GM23338 (cell line): ENCODE data around the gene OPN1MW. TPM values are rescaled to one million over a fixed set of nuclear protein-coding genes. Genes with fewer than 3 reads are reported as not detected.

Source experiments
- ATAC-seq: fragments of 200-7000 bp; cut with Tn5 transposase; 3 replicates; pipeline ENCODE4 v1.9.1; 2020
- DNase-seq: peaks from one replicate; pipeline ENCODE4 v3.0.0-alpha.2; 2015; ENCODE audit warnings: low spot score
- H2AFZ ChIP-seq: fragments of 200-600 bp; sonication (generic); 2 replicates; pipeline ENCODE4 v1.8.0; 2016; ENCODE audit warnings: antibody characterized with exemption, mild to moderate bottlenecking, moderate library complexity
- H3F3A ChIP-seq: fragments of 200-600 bp; sonication (generic); replicated peaks from 2 replicates; pipeline ENCODE4 v1.8.0; 2017; ENCODE audit warnings: antibody characterized with exemption, mixed run types, low read depth
- H3K27ac ChIP-seq: fragments of 200-600 bp; sonication (generic); 2 replicates; pipeline ENCODE4 v1.6.1; 2016; ENCODE audit warnings: low read depth
- H3K27me3 ChIP-seq: fragments of 200-600 bp; sonication (generic); 2 replicates; pipeline ENCODE4 v1.8.0; 2016; ENCODE audit warnings: mild to moderate bottlenecking, mixed run types, moderate library complexity; ENCODE audit not compliant: insufficient read depth
- H3K36me3 ChIP-seq: fragments of 200-600 bp; sonication (generic); 2 replicates; pipeline ENCODE4 v1.8.0; 2016; ENCODE audit warnings: mild to moderate bottlenecking; ENCODE audit not compliant: insufficient read depth
- H3K4me1 ChIP-seq: fragments of 200-600 bp; sonication (generic); 2 replicates; pipeline ENCODE4 v1.8.0; 2016; ENCODE audit warnings: mild to moderate bottlenecking, moderate library complexity; ENCODE audit not compliant: insufficient read depth
- H3K4me2 ChIP-seq: fragments of 200-600 bp; sonication (generic); 2 replicates; pipeline ENCODE4 v1.7.1; 2017; ENCODE audit warnings: mixed run types
- H3K4me3 ChIP-seq: fragments of 200-600 bp; sonication (generic); 2 replicates; pipeline ENCODE4 v1.6.1; 2016; ENCODE audit warnings: mixed run types
- H3K79me2 ChIP-seq: fragments of 200-600 bp; sonication (generic); replicated peaks from 2 replicates; pipeline ENCODE4 v1.8.0; 2017; ENCODE audit warnings: mild to moderate bottlenecking; ENCODE audit not compliant: insufficient read depth
- H3K9me2 ChIP-seq: fragments of 200-600 bp; sonication (generic); 2 replicates; pipeline ENCODE4 v1.8.0; 2017; ENCODE audit not compliant: insufficient read depth
- H4K20me1 ChIP-seq: fragments of 200-600 bp; sonication (generic); replicated peaks from 2 replicates; pipeline ENCODE4 v1.8.0; 2017; ENCODE audit warnings: mild to moderate bottlenecking; ENCODE audit not compliant: insufficient read depth
- H3K27ac Mint-ChIP-seq: 2 replicates; pipeline ENCODE4 v1.8.0; 2020; ENCODE audit warnings: inconsistent platforms, mild to moderate bottlenecking, moderate library complexity, mixed read lengths
- H3K27me3 Mint-ChIP-seq: 3 replicates; pipeline ENCODE4 v1.8.0; 2022; ENCODE audit warnings: low read depth, mild to moderate bottlenecking, moderate library complexity, mixed read lengths, inconsistent platforms; ENCODE audit not compliant: insufficient read depth, poor library complexity
- H3K36me3 Mint-ChIP-seq: 3 replicates; pipeline ENCODE4 v1.8.0; 2021; ENCODE audit warnings: low read depth, mild to moderate bottlenecking, inconsistent platforms, moderate library complexity, mixed read lengths
- H3K4me1 Mint-ChIP-seq: 3 replicates; pipeline ENCODE4 v1.8.0; 2020; ENCODE audit warnings: mild to moderate bottlenecking, inconsistent platforms, mixed read lengths
- H3K4me3 Mint-ChIP-seq: 3 replicates; pipeline ENCODE4 v1.8.0; 2021; ENCODE audit warnings: moderate library complexity, mild to moderate bottlenecking, inconsistent platforms, mixed read lengths
- H3K9me3 Mint-ChIP-seq: 3 replicates; pipeline ENCODE4 v1.8.0; 2020; ENCODE audit warnings: moderate library complexity, mild to moderate bottlenecking, inconsistent platforms, mixed read lengths
- JUNB ChIP-seq: IDR thresholded peaks from one replicate; pipeline ENCODE4 v1.6.1; 2016; ENCODE audit warnings: antibody characterized with exemption; ENCODE audit not compliant: unreplicated experiment
- polyA plus RNA-seq: library from polyadenylated mRNA; unstranded; fragments of >200 nt; fragmentation: Nextera tagmentation; extraction: Ambion mirVana; gene quantifications from 2 replicates; pipeline ENCODE4 v1.2.1, GENCODE V29; 2016
- total RNA-seq: library from RNA; depleted of rRNA; stranded (reverse); fragments of >200 nt; shearing (Covaris generic); gene quantifications from 2 replicates; pipeline ENCODE4 v1.2.3, GENCODE V29; 2014
- TF ChIP-seq, protein P1 (sequence below): IDR thresholded peaks from 2 replicates; pipeline ENCODE4 v1.6.1; 2016; ENCODE audit warnings: antibody characterized with exemption
- TF ChIP-seq, protein P2 (sequence below): IDR thresholded peaks from one replicate; pipeline ENCODE4 v1.6.1; 2018; ENCODE audit warnings: antibody characterized with exemption; ENCODE audit not compliant: unreplicated experiment
- TF ChIP-seq, protein P3 (sequence below): fragments of 250-450 bp; sonication (Bioruptor Pico); IDR thresholded peaks from 2 replicates; pipeline ENCODE4 v1.5.0; 2020; ENCODE audit warnings: mild to moderate bottlenecking, moderate library complexity

The OPN1MW gene
- total and polyA plus RNA-seq, 2 experiments from 2014 or later, result not detected

DNA sequence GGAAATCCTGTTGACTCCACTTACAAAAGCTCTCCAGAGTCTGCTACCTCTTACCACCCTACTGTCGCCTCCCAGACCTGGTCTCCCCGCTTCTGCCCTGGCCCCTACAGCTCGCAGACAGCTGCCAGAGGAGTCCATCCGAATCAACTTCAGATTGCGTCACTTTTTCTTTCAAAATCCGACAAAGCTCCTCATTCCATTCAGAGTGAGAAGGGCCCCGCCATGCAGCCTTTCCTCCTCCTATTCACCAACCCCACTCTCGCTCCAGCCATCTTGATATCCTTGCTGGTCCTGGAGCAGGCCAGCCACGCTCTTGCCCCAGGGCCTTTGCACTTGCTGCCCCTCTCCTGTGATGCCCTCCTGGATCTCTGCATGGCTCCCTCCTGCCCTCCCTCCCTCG lies 43.5 kb upstream of the OPN1MW start (continued):
- TF ChIP-seq, protein P1, sequence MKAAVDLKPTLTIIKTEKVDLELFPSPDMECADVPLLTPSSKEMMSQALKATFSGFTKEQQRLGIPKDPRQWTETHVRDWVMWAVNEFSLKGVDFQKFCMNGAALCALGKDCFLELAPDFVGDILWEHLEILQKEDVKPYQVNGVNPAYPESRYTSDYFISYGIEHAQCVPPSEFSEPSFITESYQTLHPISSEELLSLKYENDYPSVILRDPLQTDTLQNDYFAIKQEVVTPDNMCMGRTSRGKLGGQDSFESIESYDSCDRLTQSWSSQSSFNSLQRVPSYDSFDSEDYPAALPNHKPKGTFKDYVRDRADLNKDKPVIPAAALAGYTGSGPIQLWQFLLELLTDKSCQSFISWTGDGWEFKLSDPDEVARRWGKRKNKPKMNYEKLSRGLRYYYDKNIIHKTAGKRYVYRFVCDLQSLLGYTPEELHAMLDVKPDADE, result no peak
- TF ChIP-seq JUNB, result no peak
- TF ChIP-seq, protein P2, sequence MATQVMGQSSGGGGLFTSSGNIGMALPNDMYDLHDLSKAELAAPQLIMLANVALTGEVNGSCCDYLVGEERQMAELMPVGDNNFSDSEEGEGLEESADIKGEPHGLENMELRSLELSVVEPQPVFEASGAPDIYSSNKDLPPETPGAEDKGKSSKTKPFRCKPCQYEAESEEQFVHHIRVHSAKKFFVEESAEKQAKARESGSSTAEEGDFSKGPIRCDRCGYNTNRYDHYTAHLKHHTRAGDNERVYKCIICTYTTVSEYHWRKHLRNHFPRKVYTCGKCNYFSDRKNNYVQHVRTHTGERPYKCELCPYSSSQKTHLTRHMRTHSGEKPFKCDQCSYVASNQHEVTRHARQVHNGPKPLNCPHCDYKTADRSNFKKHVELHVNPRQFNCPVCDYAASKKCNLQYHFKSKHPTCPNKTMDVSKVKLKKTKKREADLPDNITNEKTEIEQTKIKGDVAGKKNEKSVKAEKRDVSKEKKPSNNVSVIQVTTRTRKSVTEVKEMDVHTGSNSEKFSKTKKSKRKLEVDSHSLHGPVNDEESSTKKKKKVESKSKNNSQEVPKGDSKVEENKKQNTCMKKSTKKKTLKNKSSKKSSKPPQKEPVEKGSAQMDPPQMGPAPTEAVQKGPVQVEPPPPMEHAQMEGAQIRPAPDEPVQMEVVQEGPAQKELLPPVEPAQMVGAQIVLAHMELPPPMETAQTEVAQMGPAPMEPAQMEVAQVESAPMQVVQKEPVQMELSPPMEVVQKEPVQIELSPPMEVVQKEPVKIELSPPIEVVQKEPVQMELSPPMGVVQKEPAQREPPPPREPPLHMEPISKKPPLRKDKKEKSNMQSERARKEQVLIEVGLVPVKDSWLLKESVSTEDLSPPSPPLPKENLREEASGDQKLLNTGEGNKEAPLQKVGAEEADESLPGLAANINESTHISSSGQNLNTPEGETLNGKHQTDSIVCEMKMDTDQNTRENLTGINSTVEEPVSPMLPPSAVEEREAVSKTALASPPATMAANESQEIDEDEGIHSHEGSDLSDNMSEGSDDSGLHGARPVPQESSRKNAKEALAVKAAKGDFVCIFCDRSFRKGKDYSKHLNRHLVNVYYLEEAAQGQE, result no peak

DNA sequence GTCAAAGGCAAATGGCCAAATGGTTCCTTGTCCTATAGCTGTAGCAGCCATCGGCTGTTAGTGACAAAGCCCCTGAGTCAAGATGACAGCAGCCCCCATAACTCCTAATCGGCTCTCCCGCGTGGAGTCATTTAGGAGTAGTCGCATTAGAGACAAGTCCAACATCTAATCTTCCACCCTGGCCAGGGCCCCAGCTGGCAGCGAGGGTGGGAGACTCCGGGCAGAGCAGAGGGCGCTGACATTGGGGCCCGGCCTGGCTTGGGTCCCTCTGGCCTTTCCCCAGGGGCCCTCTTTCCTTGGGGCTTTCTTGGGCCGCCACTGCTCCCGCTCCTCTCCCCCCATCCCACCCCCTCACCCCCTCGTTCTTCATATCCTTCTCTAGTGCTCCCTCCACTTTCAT lies 42.2 kb upstream of the OPN1MW start:
- Histone ChIP-seq H4K20me1 (no peaks in the 10 kb centered on the region), H3K4me3 (no peak overlapping the region), H3K27ac (no peak overlapping the region), H2AFZ (no peak overlapping the region), H3K4me1 (no peaks in the 10 kb centered on the region), H3K27me3 (no peaks in the 10 kb centered on the region), H3K36me3 (no peaks in the 10 kb centered on the region), H3K79me2 (no peaks in the 10 kb centered on the region), H3K4me2 (no peak overlapping the region), H3F3A (no peaks in the 10 kb centered on the region), H3K9me2 (no peaks in the 10 kb centered on the region)
- TF ChIP-seq, protein P3, sequence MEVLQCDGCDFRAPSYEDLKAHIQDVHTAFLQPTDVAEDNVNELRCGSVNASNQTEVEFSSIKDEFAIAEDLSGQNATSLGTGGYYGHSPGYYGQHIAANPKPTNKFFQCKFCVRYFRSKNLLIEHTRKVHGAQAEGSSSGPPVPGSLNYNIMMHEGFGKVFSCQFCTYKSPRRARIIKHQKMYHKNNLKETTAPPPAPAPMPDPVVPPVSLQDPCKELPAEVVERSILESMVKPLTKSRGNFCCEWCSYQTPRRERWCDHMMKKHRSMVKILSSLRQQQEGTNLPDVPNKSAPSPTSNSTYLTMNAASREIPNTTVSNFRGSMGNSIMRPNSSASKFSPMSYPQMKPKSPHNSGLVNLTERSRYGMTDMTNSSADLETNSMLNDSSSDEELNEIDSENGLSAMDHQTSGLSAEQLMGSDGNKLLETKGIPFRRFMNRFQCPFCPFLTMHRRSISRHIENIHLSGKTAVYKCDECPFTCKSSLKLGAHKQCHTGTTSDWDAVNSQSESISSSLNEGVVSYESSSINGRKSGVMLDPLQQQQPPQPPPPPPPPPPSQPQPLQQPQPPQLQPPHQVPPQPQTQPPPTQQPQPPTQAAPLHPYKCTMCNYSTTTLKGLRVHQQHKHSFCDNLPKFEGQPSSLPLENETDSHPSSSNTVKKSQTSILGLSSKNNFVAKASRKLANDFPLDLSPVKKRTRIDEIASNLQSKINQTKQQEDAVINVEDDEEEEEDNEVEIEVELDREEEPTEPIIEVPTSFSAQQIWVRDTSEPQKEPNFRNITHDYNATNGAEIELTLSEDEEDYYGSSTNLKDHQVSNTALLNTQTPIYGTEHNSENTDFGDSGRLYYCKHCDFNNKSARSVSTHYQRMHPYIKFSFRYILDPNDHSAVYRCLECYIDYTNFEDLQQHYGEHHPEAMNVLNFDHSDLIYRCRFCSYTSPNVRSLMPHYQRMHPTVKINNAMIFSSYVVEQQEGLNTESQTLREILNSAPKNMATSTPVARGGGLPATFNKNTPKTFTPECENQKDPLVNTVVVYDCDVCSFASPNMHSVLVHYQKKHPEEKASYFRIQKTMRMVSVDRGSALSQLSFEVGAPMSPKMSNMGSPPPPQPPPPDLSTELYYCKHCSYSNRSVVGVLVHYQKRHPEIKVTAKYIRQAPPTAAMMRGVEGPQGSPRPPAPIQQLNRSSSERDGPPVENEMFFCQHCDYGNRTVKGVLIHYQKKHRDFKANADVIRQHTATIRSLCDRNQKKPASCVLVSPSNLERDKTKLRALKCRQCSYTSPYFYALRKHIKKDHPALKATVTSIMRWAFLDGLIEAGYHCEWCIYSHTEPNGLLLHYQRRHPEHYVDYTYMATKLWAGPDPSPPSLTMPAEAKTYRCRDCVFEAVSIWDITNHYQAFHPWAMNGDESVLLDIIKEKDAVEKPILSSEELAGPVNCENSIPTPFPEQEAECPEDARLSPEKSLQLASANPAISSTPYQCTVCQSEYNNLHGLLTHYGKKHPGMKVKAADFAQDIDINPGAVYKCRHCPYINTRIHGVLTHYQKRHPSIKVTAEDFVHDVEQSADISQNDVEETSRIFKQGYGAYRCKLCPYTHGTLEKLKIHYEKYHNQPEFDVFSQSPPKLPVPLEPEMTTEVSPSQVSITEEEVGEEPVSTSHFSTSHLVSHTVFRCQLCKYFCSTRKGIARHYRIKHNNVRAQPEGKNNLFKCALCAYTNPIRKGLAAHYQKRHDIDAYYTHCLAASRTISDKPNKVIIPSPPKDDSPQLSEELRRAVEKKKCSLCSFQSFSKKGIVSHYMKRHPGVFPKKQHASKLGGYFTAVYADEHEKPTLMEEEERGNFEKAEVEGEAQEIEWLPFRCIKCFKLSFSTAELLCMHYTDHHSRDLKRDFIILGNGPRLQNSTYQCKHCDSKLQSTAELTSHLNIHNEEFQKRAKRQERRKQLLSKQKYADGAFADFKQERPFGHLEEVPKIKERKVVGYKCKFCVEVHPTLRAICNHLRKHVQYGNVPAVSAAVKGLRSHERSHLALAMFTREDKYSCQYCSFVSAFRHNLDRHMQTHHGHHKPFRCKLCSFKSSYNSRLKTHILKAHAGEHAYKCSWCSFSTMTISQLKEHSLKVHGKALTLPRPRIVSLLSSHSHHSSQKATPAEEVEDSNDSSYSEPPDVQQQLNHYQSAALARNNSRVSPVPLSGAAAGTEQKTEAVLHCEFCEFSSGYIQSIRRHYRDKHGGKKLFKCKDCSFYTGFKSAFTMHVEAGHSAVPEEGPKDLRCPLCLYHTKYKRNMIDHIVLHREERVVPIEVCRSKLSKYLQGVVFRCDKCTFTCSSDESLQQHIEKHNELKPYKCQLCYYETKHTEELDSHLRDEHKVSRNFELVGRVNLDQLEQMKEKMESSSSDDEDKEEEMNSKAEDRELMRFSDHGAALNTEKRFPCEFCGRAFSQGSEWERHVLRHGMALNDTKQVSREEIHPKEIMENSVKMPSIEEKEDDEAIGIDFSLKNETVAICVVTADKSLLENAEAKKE (CRISPR knock-in tag), result no peak
- Mint-ChIP-seq H3K4me1 (peaks cover 3% of the 10 kb centered on the region; the same call in 2 of the 3 replicates), H3K36me3 (no peaks in the 10 kb centered on the region), H3K27ac (no peak overlapping the region), H3K4me3 (no peak overlapping the region), H3K27me3 (peaks cover 4% of the 10 kb centered on the region), H3K9me3 (no peaks in the 10 kb centered on the region; the same call in 2 of the 3 replicates)
- ATAC-seq, result no peak
- no peak for DNase-seq
